Activated CD4-positive, alpha-beta T cell treated with anti-CD3 and anti-CD28 coated beads for 48 hours (primary cell): ENCODE data around the gene C12orf42.

Experiments
- DNase-seq: peaks from one replicate; pipeline ENCODE4 v3.0.0-alpha.2; 2020

Gene C12orf42

DNA sequence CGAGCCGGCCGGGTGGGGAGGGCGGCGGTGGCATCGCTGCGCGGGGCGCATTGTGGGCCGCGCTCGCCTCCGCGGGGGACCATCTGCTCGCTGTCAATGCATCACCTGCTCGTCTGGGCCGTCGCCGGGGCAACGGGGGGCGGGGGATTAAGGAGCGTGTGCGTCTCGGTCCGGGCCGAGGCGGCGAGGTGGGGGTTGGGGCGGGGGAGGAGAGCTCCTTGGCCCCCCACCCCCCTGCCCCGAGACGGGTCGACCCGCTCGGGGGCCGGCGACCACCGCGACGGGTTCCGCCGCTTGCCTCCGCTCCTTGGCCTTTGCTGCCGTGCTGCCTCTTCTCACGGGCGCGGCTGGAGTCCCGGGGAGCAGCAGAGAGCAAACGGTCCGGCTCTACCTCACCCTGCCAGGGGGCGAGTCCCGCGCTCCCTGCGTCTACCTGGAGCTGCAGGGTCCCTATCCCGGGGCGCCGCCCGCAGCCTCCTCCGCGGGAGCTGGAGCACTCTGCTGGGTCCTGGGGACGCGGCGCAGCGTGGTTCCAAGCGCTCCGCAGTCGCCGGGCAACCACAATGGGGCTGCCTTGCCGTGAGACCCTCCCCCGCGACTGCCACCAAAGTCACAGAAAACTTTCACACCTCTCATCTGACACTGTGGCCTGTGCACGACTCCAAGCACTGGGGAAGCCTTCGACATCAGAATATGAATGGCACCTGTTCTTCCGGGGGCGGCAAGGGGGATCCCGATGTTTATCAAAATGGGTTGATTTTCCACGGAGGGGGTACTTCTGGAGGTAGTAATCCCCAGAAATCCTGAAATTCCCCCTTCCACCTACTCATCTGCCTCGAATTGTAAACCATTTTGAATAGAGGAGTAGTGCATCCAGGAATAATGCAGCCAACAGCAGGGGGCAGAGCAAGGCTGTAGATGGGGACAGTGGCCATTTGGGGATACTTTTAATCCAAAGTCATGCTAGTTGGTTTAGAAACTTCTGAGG is at the start of gene C12orf42:
TSS of gene C12orf42 (minus strand) at position 500 of the 988 bp plus-strand sequence. CDS start 17,542 bp downstream, outside the sequence.
- DNase-seq = peak; percentile 62

DNA sequence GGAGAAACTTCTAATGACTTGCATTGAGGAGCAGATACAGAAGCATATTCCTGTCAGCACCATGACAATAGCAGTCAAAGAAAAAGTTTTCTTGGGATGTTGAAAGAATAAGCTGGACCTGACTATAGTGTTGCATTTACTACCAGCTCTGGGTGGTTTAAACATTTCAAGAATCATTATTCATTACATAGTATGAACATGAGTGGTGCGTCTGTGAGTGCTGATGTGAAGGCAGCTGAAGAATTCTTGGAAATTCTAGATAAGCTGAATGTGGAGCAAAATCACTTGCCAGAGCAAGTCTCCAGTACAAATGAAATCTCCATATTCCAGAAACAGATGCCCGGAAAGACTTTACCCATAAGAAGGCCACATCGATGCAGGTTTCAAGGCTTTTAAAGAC is 46.3 kb upstream of the C12orf42 start:
- DNase-seq = no peak

DNA sequence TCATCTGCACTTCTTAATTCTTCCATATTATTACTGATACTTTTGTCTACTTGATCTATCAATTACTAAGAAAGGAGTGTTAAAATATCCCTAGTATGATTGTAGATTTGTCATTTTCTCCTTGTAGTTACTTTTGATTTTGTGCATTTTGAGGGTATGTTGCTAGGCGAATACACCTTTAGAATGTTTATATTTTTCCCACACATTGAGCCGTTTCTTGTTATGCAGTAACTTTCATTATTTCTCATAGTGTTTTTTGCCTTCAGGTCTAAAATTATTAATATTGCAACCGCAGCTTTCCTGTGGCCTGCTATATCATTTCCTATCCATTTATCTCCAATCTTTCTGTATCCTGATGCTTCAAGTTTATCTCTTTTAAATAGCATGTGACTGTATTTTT is 44.6 kb upstream of the C12orf42 start:
- DNase-seq = no peak

- DNase-seq = peak; percentile 4
Observed at GRCh38 chr12:103538397-103538796, 42.6 kb upstream of the C12orf42 start.

- DNase-seq = peak; percentile 7
Observed at GRCh38 chr12:103530307-103531066, 34.7 kb upstream of the C12orf42 start.

DNA sequence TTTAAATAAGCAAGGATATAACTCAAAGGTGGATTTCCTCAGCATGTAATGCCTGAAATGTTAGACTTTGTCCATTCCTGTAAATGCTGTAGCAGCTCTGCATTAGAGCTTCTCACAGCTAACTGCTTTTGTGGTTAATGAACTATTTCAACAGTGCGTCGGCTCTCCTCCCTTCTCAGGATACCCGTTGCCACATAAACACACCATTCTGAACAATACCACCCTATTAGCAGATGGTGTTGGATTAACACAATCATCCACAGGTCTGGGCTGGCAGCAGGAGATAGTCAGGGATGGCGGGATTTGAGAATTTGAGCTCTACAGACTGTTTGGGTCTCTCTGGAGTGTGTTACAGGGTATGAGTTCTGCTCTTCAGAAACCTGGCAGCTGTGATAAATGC is 33.5 kb upstream of the C12orf42 start:
- no peak for DNase-seq

DNA sequence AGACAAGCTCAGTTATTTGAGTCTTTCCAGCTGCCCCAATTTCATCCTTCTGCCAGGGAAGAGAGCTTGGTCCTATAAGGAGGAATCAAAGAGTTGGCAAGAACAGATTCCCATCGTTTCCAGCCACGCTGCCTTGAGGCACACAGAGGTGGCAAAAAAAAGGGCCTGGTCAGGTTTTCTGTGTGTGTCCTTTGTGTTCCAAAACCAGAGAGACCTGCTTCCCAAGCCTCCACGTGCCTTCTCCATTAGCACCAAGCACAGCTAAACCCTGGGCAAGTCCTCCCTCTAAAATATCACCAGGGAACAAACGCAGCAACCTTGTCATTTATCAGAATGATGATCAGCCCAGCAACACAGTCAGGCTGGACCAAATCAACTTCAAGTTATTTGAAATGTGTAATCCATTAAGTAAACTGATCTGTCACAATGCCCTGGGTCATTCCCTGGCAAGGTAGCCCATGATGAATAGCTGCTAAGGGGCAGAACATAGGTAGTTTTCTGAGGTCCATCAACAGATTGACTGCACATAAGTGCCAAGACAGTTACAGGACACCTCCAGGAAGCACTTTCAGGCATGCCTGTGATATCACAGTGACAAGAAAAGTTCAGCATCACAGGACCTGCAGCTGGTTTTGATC is 28.6 kb upstream of the C12orf42 start:
- no peak for DNase-seq

DNA sequence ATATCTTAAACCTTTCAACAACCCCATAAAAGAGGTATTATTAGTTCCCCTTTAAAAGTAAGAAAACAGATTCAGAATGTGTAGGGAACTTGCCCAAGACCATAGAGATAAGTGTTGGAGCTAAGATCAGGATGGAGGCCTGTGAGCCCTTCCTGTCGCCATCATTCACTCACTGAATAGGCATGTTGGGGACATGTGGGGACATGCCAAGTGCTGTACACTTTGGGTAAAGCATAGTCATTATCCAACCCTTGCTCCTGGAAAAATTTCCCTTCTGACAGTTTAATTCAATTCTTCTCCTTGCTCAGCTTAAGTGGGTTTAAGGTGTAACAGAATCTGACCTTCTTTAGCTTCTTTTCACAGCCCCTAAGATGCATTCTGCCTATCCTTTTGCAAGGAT is 28.0 kb upstream of the C12orf42 start:
- no peak for DNase-seq

- DNase-seq = no peak
Observed at GRCh38 chr12:103520686-103521215, 25.0 kb upstream of the C12orf42 start.

- no peak for DNase-seq
Observed at GRCh38 chr12:103519632-103520031, 23.9 kb upstream of the C12orf42 start.

GRCh38 chr12:103518899-103519298 is 23.1 kb upstream of the C12orf42 start:
- DNase-seq = no peak

- no peak for DNase-seq
Observed at GRCh38 chr12:103517161-103517560, 21.4 kb upstream of the C12orf42 start.

- no peak for DNase-seq
Observed at GRCh38 chr12:103515341-103515740, 19.6 kb upstream of the C12orf42 start.

DNA sequence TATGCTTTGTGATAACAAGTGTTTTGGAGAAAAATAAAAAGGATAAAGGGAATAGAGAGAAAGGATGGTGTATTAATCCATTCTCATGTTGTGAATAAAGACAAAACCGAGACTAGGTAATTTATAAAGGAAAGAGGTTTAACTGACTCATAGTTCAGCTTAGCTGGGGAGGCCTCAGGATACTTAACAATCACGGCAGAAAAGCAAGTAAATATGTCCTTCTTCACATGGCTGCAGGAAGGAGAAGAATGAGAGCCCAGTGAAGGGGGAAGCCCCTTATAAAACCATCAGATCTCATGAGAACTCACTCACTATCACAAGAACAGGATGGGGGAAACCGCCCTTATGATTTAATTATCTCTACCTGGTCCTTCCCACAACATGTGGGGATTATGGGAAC is 18.1 kb upstream of the C12orf42 start:
- no peak for DNase-seq

GRCh38 chr12:103505371-103506236 is 9.8 kb upstream of the C12orf42 start:
- DNase-seq = peak; percentile 80

GRCh38 chr12:103504606-103505005 is 8.8 kb upstream of the C12orf42 start:
- no peak for DNase-seq

- DNase-seq = peak; percentile 72
Observed at GRCh38 chr12:103503546-103504480, 8.0 kb upstream of the C12orf42 start.

GRCh38 chr12:103501447-103501846 is 5.7 kb upstream of the C12orf42 start:
- DNase-seq = no peak

DNA sequence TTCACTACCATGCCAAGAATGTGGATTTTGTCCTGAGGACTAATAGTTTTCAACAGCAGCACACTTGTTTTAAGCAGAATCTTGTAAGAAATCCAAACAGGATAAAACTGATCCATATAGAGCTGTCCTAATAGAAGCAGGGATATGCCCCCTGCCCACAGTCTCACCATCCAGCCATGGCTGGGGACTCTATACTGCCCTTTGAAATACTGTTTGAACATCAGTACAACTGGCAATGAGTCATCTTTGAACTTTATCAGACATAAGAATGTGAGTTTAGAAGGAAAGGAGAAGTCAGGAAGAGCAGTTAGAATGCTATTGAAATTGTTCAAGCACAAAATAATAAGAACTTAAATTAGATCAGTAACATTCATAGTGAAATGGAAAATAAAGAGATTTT is 3.8 kb upstream of the C12orf42 start:
- no peak for DNase-seq

DNA sequence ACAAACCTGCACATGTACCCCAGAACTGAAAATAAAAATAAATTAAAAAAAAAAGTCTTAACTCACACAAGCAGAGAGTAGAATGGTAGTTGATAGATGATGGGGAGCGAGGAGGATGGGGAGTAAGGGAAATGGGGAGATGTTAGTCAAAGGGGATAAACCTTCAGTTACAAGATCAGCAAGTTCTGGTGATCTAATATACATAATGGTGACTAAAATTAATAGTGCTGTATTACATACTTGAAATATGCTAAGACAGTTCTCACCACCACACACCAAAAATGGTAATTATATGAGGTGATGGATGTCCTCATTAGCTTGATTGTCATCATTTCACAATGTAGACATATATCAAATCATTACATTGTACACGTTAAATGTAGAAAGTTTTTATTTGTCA is 3.2 kb upstream of the C12orf42 start:
- peak; percentile 15 for DNase-seq
